Measurements from ENCODE around the gene C16orf54.
"Not testable (repeated sequence)": the region's sequence is repeated elsewhere in the genome, so short reads cannot be mapped to it uniquely, and the experiment has no call there.

C16orf54 gene
- long read RNA-seq, donor 1 = 0 reads
- long read RNA-seq, donor 2 = 0 reads
- long read RNA-seq, donor 3 = 0 reads
- long read RNA-seq, donor 4 = 0 reads
- long read RNA-seq, donor 5 = 0 reads
- long read RNA-seq, donor 6 = 0 reads
- long read RNA-seq, donor 7 = 0 reads
- long read RNA-seq, donor 8 = 0 reads

DNA sequence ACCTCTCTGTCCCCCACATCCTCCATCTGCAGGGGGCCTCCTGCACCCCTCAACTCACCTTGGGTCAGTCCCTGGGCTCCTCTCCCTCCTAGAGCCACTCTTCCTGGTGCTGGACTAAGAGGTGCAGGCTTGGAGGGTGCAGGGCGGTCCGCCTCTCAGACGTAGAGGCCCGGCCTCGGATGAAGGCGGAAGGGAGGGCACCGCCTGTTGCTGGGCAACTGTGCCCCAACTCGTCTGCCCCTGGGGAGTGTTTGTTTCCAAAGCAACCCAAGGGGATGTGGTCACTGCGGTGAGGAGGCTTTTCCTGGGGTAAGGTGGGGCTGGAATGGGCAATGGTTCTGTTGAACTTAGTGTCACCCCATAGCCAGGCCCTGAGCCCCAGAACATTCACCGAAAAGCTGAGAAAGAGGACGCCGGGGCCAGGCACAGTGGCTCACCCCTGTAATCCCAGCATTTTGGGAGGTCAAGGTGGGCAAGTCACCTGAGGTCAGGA is at the start of gene C16orf54:
Gene C16orf54, minus strand, starts transcription at position 138 of the 493 bp plus-strand sequence. CDS start 1,039 bp downstream, outside the sequence.
- no peak for DNase-seq

DNA sequence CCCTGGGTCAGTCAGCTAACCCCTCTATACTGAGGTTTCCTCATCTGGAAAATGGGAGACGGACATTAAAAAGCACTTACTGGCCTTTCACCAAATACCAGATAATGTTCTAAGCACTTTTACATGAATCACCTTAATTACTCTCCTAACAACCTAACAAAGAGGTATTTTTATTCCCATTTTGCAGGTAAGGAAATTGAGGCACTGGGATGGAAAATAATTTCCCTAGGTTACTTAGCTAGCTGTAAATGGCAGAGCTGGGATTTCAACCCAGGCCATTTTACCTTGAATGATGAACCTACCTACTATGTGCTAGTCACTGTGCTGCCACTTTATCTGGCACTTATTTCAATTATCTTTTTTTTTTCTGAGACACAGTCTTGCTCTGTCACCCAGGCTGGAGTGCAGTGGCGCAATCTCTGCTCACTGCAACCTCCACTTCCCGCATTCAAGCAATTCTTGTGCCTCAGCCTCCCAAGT is 48.5 kb upstream of the C16orf54 start:
- no peak for DNase-seq

GRCh38 chr16:29793153-29793552 is 47.4 kb upstream of the C16orf54 start:
- DNase-seq = not testable (repeated sequence)

DNA sequence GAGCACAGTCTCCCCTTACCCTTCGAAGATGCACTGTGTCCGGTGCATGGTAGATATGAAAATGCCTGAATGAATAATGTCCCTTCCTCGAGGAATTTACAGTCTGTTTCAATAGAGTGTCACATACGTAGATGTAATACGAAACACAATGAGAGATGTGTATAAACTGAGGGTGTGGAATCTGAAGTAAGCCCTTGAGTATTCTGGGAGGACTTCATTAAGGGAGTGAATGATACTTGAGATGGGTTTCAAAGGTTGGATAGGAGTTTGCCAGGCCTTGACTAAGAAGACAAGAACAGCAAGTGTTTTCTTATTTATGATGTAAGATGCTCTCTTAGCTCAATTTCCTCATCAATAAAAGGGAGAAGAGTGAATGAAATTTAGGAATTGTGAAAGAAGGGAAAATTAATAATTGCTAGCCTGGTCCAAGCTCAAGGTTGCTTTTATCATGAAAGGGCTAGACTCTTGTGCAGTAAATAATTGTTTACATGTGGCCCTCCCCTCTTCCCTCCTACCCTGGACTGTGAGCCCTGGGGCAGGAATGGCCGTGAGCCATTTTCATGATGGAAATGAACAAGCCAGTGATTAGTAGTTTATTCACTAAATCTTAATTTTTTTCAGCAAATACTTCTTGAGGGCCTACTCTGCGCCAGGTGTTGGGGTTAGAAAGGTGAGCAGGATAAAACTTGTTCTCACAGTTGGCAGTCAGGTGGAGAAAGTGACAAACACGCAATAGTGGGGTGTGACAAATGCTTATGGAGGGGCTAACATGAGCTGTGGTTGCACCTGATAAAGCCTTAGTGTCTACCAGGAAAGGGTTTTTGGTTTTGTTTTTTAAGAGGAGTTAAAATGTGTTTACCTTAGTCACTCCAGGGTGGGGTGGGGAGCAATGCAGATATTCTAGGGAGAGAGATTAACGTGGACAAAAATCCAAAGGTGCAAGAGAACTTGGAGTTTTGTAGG is 46.3 kb upstream of the C16orf54 start:
- no peak for DNase-seq

DNA sequence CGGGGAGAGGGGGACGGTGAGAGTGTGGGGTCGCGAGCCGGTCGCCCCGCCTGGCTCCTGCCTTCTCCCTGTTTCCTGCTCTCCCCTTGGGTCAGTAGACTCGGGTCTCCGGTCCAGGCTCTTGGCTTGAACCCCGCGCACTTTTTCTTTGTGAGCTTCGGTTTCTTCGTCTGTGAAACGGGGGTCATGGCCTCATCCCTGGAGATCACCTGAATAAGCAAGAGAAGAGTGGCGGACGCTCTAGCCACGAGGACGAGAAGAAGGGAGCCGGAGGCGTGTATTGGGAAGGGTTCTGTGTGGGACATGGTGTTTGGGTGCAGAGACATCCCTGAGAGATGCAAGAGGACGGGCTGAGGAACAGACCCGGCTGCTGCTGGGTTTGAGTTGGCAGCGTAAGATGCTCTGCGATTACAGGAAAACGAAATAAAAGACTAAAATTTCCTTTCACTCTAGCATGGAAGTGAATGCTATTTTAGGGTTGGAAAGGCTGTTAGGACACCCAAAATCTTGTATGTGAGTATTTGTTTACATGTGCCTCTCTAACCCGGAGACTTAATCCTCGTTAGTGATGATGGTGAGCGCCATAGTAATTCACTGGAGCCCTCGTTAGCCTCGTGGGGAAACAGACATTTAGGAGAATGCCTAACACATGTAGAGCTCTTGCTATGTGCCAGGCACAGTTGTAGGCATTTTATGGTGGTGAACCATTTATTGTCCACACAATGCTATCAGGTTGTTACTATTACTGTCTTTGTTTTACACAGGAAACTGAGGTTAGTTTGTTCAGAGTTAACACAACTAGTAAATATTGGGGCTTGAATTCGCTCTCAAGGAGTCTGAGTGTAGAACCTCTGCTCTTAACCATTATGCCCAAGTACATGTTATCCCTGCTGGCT is 45.4 kb upstream of the C16orf54 start:
- DNase-seq = no peak

GRCh38 chr16:29790183-29790948 is 44.6 kb upstream of the C16orf54 start, which contains the start of gene KIF22:
Gene KIF22 (plus strand): TSS chr16:29790751. CDS start chr16:29790760, 9 bp downstream.
- peak; percentile 94 for DNase-seq

GRCh38 chr16:29789775-29790182 is 44.0 kb upstream of the C16orf54 start:
- no peak for DNase-seq

DNA sequence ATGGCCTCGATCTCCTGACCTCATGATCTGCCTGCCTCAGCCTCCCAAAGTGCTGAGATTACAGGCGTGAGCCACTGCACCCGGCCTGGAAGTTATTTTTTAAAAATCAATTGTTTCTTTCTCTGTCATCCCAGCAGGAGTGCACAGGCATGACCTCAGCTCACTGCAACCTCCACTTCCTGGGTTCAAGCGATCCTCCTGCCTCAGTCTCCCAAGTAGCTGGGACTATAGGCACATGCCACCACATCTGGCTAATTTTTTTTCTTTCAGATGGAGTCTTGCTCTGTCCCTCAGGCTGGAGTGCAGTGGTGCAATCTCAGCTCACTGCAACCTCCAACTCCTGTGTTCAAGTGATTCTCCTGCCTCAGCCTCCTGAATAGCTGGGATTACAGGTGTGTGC is 41.4 kb upstream of the C16orf54 start:
- DNase-seq = not testable (repeated sequence)

DNA sequence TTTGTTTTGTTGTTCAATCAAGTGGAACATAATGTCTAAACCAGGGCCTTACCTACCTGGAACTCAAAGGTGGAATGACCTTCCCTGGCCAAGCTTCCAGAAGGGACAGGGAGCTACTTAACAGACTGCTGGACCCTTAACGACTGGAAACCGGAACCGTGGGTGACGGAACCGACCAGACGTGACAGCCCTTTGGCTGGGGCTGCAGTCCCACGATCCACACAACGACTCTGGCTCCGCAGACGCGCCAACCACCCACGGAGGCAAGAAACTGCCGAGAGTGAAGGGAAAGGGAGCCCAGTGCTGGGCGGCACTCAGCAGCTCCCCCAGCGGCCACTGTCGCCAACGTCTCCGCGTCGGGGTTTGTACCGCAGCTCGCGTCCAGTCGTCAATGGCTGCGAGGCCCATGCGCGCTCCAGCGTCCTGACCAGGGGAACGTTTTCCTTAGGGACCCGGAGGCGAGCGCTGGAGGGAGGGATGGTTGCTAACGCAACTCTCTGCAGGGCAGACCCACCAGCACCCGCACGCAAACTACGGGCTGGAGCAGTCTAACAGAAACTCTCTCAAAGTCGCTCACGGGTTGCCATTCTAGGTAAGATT is 39.2 kb upstream of the C16orf54 start:
- DNase-seq = peak; percentile 75

- no peak for DNase-seq
Measured at GRCh38 chr16:29784157-29784556, 38.4 kb upstream of the C16orf54 start.

GRCh38 chr16:29783094-29783953 is 37.5 kb upstream of the C16orf54 start:
- not testable (repeated sequence) for DNase-seq

DNA sequence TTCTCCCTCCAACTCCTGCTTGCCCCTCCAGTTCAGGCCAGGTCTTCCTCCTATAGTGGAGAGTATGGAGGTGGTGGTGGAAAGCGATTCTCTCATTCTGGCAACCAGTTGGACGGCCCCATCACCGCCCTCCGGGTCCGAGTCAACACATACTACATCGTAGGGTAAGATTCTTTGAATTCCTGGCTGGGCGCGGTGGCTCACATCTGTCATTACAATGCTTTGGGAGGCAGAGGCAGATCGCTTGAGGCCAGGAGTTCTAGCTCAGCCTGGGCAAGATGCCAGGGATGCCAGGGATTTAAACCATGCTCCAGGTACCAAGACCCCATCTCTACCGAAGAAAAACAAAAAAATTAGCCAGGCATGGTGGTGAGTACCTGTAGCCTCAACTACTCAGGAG is 33.7 kb upstream of the C16orf54 start:
- no peak for DNase-seq

DNA sequence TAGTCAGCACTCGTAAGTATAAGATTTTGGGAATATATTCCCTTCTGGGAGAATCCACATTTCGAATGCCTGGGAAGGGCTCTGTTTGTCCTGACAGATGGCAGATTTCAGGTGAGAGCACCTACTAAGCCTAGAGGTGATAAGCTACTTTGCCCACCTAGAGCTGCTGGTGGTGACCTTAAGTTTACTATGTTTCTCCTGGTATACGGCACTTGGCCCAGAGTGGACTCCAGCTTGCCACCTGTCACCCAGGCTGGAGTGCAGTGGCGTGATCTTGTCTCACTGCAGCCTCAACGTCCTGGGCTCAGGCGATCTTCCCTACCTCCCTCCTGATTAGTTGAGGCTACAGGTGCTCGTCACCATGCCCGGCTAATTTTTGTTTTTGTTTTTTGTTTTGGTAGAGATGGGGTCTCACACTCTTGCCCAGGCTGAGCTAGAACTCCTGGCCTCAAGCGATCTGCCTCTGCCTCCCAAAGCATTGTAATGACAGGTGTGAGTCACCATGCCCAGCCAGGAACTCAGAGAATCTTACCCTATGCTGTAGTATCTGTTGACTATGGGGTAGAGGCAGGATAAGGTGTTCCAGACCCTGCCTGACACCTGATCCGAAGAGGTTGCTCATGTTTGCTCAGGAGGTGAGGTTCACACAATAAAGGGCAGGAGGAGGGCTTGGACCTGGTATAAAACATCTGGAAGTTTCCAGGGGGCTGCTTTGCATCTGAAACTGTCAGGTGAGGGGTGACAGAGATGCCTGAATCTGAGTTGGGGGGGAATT is 32.0 kb upstream of the C16orf54 start, which contains the start of gene ZG16:
Gene ZG16, plus strand, starts transcription at position 681 of the 775 bp plus-strand sequence. CDS start 1,011 bp downstream, outside the sequence.
- DNase-seq = no peak

DNA sequence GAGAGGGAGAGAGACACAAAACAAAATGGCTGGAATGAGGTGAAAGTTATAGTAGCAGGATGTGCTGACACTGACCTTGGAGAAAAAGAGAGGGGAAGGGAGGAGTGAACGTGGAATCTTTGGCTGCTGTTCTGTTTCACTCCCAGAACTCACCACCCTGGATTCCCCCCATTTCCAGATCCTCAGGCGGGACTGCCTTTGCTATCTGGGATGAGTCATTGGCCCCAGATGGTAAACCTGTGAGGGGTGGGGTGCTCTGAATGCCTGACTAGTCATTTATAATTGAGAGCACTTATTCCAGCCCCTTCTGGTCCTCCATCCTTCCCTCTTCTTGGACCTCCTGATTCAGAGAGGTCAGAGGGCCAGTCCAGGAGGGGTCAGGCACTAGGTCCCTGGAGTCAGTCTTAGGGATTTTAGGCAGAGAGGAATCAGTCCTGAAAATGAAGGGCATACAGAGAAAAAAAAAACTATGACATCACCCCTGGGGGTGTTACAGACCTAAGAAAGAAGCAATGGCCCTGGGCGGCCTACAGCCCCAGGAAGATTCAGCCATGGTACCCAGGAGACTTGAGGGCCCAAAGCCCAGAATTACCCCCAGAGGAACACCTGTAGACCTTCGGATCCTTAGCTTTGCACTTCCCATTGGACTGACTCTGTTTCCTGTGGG is 30.1 kb upstream of the C16orf54 start:
- DNase-seq = no peak

- DNase-seq = no peak
Measured at GRCh38 chr16:29774730-29775129, 28.9 kb upstream of the C16orf54 start.

DNA sequence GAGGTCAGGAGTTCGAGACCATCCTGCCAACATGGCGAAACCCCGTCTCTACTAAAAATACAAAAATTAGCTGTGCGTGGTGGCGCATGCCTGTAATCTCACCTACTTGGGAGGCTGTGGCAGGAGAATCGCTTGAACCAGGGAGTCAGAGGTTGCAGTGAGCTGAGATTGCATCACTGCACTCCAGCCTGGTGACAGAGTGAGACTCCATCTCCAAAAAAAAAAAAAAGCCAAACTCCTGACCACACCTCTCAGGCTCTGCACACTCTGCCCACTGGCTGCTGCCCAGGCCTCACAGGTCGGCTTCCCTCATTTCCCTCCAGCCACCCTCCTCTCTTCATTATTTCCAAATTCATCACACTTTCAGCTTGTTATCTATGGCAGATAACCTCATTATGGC is 26.5 kb upstream of the C16orf54 start:
- not testable (repeated sequence) for DNase-seq

DNA sequence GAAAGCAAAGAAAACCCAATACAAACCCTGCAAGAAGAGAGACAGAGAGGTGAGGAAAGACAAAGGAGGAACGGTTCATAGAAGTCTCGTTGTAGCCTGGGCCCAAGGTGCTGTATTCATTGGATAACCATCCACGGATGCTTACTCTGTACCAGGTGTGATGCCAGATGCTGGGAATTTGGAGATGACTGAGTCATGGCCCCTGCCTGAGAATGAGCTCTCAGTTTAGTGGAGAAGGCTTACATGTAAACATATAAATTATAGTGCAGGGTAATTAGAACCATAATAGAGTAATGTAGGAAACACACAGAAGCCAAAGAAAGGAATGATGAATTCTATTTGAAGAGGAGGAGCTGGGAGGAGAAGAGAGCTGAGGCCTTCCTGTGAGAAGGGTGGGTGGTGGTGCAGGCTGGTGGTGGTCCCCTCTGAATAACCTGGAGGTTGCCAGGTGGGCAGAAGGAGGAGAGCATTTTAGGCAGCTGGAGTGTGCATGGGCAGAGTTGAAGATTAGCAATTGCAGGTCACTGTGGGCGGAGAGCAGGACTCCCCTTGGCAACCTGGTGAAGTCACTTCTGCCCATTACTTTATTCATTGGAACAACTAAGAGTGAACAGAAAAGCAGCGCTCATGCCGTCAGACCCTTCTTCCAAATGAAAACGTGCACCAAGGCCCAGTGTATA is 24.6 kb upstream of the C16orf54 start:
- DNase-seq = no peak

- no peak for DNase-seq
Measured at GRCh38 chr16:29769507-29769906, 23.7 kb upstream of the C16orf54 start.
